Smooth muscle cell (in vitro differentiated cells): ENCODE measurements around the gene COX7A2. TPM values are rescaled to one million over a fixed set of nuclear protein-coding genes. Genes with fewer than 3 reads are reported as not detected.

ENCODE experiments used
- DNase-seq: peaks from one replicate; lab custom pipeline; 2025; ENCODE audit not compliant: unreplicated experiment; lab: John Stamatoyannopoulos, UW
- H2AFZ ChIP-seq: fragments of 200-600 bp; sonication (generic); 2 replicates; pipeline ENCODE4 v1.6.0; 2016; ENCODE audit warnings: antibody characterized with exemption, low read depth, mild to moderate bottlenecking
- H3F3A ChIP-seq: fragments of 200-600 bp; sonication (generic); 2 replicates; pipeline ENCODE4 v1.6.0; 2017; ENCODE audit warnings: antibody characterized with exemption, low read depth
- H3K27ac ChIP-seq: fragments of 200-600 bp; sonication (generic); 2 replicates; pipeline ENCODE4 v1.5.1; 2016; ENCODE audit warnings: low read depth, mild to moderate bottlenecking
- H3K27me3 ChIP-seq: fragments of 200-600 bp; sonication (generic); 2 replicates; pipeline ENCODE4 v1.6.1; 2016; ENCODE audit warnings: low read depth, mild to moderate bottlenecking
- H3K36me3 ChIP-seq: fragments of 200-600 bp; sonication (generic); 2 replicates; pipeline ENCODE4 v1.5.1; 2016; ENCODE audit warnings: low read depth
- H3K4me1 ChIP-seq: fragments of 200-600 bp; sonication (generic); 2 replicates; pipeline ENCODE4 v1.5.1; 2016; ENCODE audit warnings: low read depth
- H3K4me2 ChIP-seq: fragments of 200-600 bp; sonication (generic); 2 replicates; pipeline ENCODE4 v1.6.0; 2016; ENCODE audit warnings: mild to moderate bottlenecking
- H3K4me3 ChIP-seq: fragments of 200-600 bp; sonication (generic); 2 replicates; pipeline ENCODE4 v1.5.1; 2016; ENCODE audit warnings: mild to moderate bottlenecking
- H3K79me2 ChIP-seq: fragments of 200-600 bp; sonication (generic); 2 replicates; pipeline ENCODE4 v1.6.0; 2016; ENCODE audit warnings: low read depth, mild to moderate bottlenecking
- H3K9ac ChIP-seq: fragments of 200-600 bp; sonication (generic); 2 replicates; pipeline ENCODE4 v1.6.0; 2016; ENCODE audit warnings: low read depth
- H3K9me3 ChIP-seq: fragments of 200-600 bp; sonication (generic); replicated peaks from 2 replicates; pipeline ENCODE4 v1.5.1; 2016; ENCODE audit warnings: low read depth
- H4K20me1 ChIP-seq: fragments of 200-600 bp; sonication (generic); 2 replicates; pipeline ENCODE4 v1.6.0; 2016; ENCODE audit warnings: low read depth
- WGBS: methylation state at CpG from one replicate; pipeline ENCODE4 v1.1.7; 2016; ENCODE audit warnings: low lambda C conversion rate; 5-methylcytosine and 5-hydroxymethylcytosine counted together
- polyA plus RNA-seq: library from polyadenylated mRNA; unstranded; fragments of >200 nt; fragmentation: Nextera tagmentation; extraction: Ambion mirVana; gene quantifications from 2 replicates; pipeline ENCODE4 v1.2.1, GENCODE V29; 2016
- total RNA-seq: library from RNA; depleted of rRNA; stranded (reverse); fragments of >200 nt; gene quantifications from 2 replicates; pipeline ENCODE4 v1.2.3, GENCODE V29; 2014
- TF ChIP-seq, protein P1 (sequence below): fragments of 200-600 bp; sonication (generic); IDR thresholded peaks from 2 replicates; pipeline ENCODE4 v1.5.1; 2017; ENCODE audit warnings: borderline replicate concordance, mild to moderate bottlenecking, antibody characterized with exemption; ENCODE audit not compliant: insufficient read depth, poor library complexity, severe bottlenecking

COX7A2 gene
- total and polyA plus RNA-seq, 2 experiments from 2014 or later, result 802 to 1,287 TPM

DNA sequence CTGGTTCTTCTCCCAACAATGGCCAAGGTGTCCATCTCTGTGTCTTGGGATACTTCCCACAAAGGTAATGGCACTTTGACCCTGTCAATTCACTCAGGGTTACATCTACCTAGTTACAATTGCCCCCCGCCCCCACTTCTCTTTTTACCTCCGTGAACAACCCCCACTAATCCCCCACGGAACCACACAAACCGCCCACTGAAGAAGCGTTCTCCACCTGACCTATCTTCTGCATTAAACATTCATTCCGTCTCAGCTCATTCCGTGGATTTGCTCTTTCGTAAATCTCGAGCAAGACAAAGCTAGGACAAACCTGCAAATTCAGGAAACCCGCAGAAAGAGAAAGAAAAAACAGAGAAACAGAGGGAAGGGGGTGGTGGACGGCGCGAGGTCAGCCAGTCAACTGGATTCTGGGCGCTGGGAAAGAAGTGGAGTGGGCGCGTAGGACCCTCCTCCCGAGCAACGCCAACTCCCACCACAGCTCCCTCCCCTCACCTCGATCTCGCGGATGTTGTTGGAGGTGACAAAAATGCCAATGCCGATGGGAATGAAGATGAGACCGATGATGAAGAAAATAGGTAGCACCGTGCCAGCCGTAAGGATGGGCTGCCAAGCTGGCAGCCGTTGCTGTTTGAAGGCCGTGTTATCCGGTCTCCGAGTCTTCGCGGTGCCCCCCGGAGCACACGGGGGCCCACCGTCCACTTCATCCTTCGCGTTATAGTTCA is 40.5 kb upstream of the COX7A2 start:
- Histone ChIP-seq H3K9me3 (no peaks in the 10 kb centered on the region), H4K20me1 (peaks cover 48% of the 10 kb centered on the region), H3K36me3 (no peaks in the 10 kb centered on the region)

DNA sequence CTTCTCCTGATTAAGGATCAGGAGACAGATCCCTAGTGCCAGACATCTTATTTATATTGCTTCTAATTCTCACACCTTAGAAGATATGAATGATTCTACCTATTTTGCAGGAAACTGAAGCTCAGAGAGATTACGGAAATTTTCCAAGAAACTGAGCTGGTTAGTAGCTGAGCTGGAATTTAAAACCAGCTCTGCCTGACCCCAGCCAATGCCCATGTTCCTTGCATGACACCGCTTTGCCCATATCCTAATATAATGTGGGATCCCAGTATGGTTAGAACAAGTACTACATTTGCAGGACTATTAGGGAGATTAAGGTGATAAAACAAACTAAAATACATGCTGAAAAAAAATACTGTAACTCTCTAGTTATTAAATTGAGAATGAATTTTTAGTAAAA is 39.1 kb upstream of the COX7A2 start:
- H2AFZ ChIP-seq, result no peak overlapping the region
- no peaks in the 10 kb centered on the region for H3K27me3 ChIP-seq
- H3K4me3 ChIP-seq, result peak overlapping the region; percentile 90
- no peaks in the 10 kb centered on the region for H3F3A ChIP-seq
- H3K4me2 ChIP-seq, result peak overlapping the region; percentile 93
- H3K79me2 ChIP-seq, result peaks cover 82% of the 10 kb centered on the region
- no peaks in the 10 kb centered on the region for H3K9me3 ChIP-seq
- TF ChIP-seq, protein P1, sequence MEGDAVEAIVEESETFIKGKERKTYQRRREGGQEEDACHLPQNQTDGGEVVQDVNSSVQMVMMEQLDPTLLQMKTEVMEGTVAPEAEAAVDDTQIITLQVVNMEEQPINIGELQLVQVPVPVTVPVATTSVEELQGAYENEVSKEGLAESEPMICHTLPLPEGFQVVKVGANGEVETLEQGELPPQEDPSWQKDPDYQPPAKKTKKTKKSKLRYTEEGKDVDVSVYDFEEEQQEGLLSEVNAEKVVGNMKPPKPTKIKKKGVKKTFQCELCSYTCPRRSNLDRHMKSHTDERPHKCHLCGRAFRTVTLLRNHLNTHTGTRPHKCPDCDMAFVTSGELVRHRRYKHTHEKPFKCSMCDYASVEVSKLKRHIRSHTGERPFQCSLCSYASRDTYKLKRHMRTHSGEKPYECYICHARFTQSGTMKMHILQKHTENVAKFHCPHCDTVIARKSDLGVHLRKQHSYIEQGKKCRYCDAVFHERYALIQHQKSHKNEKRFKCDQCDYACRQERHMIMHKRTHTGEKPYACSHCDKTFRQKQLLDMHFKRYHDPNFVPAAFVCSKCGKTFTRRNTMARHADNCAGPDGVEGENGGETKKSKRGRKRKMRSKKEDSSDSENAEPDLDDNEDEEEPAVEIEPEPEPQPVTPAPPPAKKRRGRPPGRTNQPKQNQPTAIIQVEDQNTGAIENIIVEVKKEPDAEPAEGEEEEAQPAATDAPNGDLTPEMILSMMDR, result no peak
- DNase-seq, result no peak
- 6% methylated on average over 2 of the region's 2 CpGs for WGBS
- peak overlapping the region; percentile 93 for H3K9ac ChIP-seq
- no peaks in the 10 kb centered on the region for H3K36me3 ChIP-seq
- peak overlapping the region; percentile 83 for H3K27ac ChIP-seq
- H3K4me1 ChIP-seq, result peaks cover 54% of the 10 kb centered on the region
- peaks cover 57% of the 10 kb centered on the region for H4K20me1 ChIP-seq

More for the DNA sequence above, 40.5 kb upstream of the COX7A2 start:
- no peak for DNase-seq
- peak overlapping the region; percentile 93 for H3K9ac ChIP-seq
- H3K4me1 ChIP-seq, result peaks cover 48% of the 10 kb centered on the region
- peak overlapping the region; percentile 93 for H3K4me2 ChIP-seq
- peaks cover 69% of the 10 kb centered on the region for H3K79me2 ChIP-seq
- TF ChIP-seq, protein P1, result no peak
- peak overlapping the region; percentile 81 for H2AFZ ChIP-seq
- H3K27ac ChIP-seq, result peak overlapping the region; percentile 83
- no peaks in the 10 kb centered on the region for H3K27me3 ChIP-seq
- H3K4me3 ChIP-seq, result peak overlapping the region; percentile 90
- H3F3A ChIP-seq, result no peaks in the 10 kb centered on the region
- under 1% methylated on average over 36 of the region's 36 CpGs for WGBS

DNA sequence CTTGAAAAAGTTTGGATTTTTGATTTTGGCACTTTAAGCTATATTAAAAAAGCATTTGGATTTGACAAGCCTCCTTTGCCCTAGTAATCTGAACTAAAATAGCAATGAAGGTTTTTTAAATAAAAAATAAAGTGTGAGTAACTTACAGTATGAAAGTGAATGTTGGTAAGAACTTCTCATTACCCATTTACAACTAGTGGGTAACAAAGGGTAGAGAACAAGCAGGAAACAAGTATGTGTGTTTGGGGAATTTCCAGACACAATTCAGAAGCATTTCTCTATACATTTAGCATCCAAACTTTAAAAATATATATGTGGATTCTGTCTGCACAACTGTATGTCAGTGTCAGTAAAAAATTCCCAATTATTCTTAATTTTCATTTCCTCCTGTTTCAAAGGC is 38.1 kb upstream of the COX7A2 start:
- no peak overlapping the region for H2AFZ ChIP-seq
- no peaks in the 10 kb centered on the region for H3F3A ChIP-seq
- H3K27me3 ChIP-seq, result no peaks in the 10 kb centered on the region
- peak overlapping the region; percentile 90 for H3K4me3 ChIP-seq
- H3K4me1 ChIP-seq, result peaks cover 60% of the 10 kb centered on the region
- H3K79me2 ChIP-seq, result peaks cover 89% of the 10 kb centered on the region
- peak overlapping the region; percentile 83 for H3K27ac ChIP-seq
- DNase-seq, result no peak
- H3K4me2 ChIP-seq, result peak overlapping the region; percentile 93
- H3K9me3 ChIP-seq, result no peaks in the 10 kb centered on the region
- no peaks in the 10 kb centered on the region for H3K36me3 ChIP-seq
- TF ChIP-seq, protein P1, result no peak
- H3K9ac ChIP-seq, result peak overlapping the region; percentile 93
- peaks cover 57% of the 10 kb centered on the region for H4K20me1 ChIP-seq
